BLaER1 (cell line): ENCODE measurements around the gene PIK3CB.

Source experiments
- H3K27ac ChIP-seq: shearing (Covaris generic); formaldehyde crosslinking; 2 replicates; pipeline ENCODE4 v1.8.1; 2022
- H3K27me3 ChIP-seq: shearing (Covaris generic); formaldehyde crosslinking; 2 replicates; pipeline ENCODE4 v1.8.1; 2022
- H3K36me3 ChIP-seq: shearing (Covaris generic); formaldehyde crosslinking; 2 replicates; pipeline ENCODE4 v1.8.1; 2022
- H3K4me1 ChIP-seq: shearing (Covaris generic); formaldehyde crosslinking; 2 replicates; pipeline ENCODE4 v1.8.1; 2022
- H3K4me2 ChIP-seq: shearing (Covaris generic); formaldehyde crosslinking; 2 replicates; pipeline ENCODE4 v1.8.1; 2022
- H3K4me3 ChIP-seq: shearing (Covaris generic); formaldehyde crosslinking; 2 replicates; pipeline ENCODE4 v1.8.1; 2022
- H3K9ac ChIP-seq: shearing (Covaris generic); formaldehyde crosslinking; 2 replicates; pipeline ENCODE4 v1.8.1; 2022
- H3K9me3 ChIP-seq: shearing (Covaris generic); formaldehyde crosslinking; 2 replicates; pipeline ENCODE4 v1.8.1; 2022
- H4K20me1 ChIP-seq: shearing (Covaris generic); formaldehyde crosslinking; 2 replicates; pipeline ENCODE4 v1.8.1; 2022
- Cebpa-rat ChIP-seq: shearing (Covaris generic); IDR thresholded peaks from 2 replicates; pipeline ENCODE4 v1.8.1; 2022

PIK3CB gene

DNA sequence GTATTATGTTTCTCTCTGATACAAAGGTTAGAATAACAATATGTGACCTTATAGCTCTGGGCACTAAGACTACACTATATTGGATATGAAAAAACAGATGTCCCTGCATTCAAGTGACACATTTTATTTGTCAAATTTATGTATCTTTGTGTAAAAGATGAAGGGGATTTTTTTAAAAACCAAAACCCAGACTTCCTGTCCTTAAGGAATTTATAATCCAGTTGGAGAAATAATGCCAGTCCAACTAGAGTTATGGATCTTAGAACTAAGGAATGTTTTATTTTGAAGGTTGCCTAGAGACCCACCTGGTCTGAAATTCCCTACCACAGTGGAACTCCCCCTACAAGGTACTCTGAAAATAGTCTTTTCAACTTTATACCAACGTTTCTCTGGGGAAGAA is 33.3 kb upstream of the PIK3CB start:
- no peaks in the 10 kb centered on the region for H3K36me3 ChIP-seq
- H3K4me2 ChIP-seq = no peak overlapping the region
- H4K20me1 ChIP-seq = no peaks in the 10 kb centered on the region
- no peak for TF ChIP-seq Cebpa-rat
- no peaks in the 10 kb centered on the region for H3K27me3 ChIP-seq
- no peak overlapping the region for H3K9ac ChIP-seq
- no peaks in the 10 kb centered on the region for H3K4me1 ChIP-seq
- no peak overlapping the region for H3K4me3 ChIP-seq
- no peaks in the 10 kb centered on the region for H3K9me3 ChIP-seq
- H3K27ac ChIP-seq = no peak overlapping the region

DNA sequence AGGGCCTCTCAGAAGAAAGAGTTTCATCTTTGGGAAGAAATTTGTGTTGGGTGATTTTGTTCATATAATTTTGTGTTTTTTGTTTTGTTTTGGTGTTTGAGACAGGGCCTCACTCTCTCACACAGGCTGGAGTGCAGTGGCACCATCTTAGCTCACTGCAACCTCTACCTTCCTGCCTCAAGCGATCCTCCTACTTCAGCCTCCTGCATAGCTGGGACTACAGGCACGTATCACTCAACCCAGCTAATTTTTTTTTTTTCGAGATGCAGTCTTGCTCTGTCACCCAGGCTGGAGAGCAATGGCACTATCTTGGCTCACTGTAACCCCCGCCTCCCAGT is 29.0 kb upstream of the PIK3CB start:
- Histone ChIP-seq H3K27ac (no peak overlapping the region), H3K9ac (no peak overlapping the region), H3K4me1 (no peaks in the 10 kb centered on the region), H3K27me3 (no peaks in the 10 kb centered on the region), H3K36me3 (no peaks in the 10 kb centered on the region), H4K20me1 (no peaks in the 10 kb centered on the region), H3K9me3 (no peaks in the 10 kb centered on the region), H3K4me2 (no peak overlapping the region), H3K4me3 (no peak overlapping the region)
- TF ChIP-seq Cebpa-rat = no peak

DNA sequence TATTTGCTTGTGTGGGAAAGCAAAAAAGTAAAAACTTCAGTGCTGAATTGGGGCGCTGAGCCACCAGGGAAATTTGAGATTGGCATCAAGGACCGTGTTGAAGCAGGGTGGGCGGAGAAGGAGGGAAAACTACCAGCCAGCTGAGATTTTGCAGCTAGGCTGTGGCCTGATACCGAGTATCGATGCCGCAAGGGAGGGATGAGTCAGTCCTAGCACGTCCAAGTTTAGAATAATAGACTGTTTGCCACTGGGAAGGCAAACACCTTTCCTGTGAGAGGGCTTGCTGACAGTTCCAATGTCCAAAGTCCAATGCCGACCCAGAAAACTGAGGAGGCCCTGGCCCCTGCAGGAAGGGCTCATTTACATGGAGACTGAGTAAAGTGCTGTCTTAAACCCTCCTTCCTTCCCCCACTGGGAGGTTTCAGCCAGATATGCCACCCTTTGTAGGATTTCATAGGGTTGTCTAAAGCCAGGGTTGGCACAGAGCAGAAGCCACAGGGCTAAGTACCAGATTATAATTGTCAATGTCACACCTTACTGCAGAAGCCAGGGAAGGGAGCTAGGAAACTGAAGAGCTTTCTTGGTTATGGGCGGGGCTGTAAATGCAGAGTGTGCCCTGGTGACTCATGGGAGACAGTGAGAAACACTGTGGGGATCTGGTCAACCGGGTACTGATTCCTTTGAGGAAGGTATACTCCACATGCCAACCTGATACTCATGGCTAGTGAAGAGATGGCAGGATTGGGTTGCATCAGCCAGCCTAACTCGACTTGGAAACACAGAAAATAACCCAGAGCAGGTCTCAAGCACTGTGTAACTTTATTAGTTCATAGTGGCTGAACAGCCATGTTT is 28.4 kb upstream of the PIK3CB start:
- no peaks in the 10 kb centered on the region for H3K27me3 ChIP-seq
- no peaks in the 10 kb centered on the region for H4K20me1 ChIP-seq
- H3K9me3 ChIP-seq = no peaks in the 10 kb centered on the region
- no peak for TF ChIP-seq Cebpa-rat
- no peak overlapping the region for H3K9ac ChIP-seq
- H3K4me2 ChIP-seq = no peak overlapping the region
- no peaks in the 10 kb centered on the region for H3K36me3 ChIP-seq
- no peak overlapping the region for H3K27ac ChIP-seq
- no peak overlapping the region for H3K4me3 ChIP-seq
- H3K4me1 ChIP-seq = no peaks in the 10 kb centered on the region

DNA sequence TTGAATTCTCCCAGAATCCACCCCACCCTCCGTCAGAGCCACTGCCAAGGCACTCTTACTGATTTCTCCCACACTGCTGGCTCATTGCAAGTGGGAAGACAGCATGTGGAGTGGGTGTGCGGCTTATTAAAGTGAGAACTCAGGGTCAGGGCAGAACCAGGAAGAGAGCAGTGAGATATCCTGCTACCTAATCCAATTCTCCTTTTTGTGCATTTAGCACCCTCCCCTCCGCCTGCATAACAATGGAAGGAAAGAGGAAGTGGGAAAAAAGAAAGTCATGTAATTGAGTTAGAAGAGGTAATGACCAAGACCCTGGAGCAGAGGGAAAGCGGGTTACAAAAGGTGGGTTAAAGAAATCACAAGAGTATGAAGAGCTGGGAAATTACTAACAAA is 27.8 kb upstream of the PIK3CB start:
- H4K20me1 ChIP-seq = no peaks in the 10 kb centered on the region
- no peak for TF ChIP-seq Cebpa-rat
- H3K9ac ChIP-seq = no peak overlapping the region
- H3K9me3 ChIP-seq = no peaks in the 10 kb centered on the region
- H3K27me3 ChIP-seq = no peaks in the 10 kb centered on the region
- H3K4me2 ChIP-seq = no peak overlapping the region
- H3K4me1 ChIP-seq = no peaks in the 10 kb centered on the region
- H3K36me3 ChIP-seq = no peaks in the 10 kb centered on the region
- H3K4me3 ChIP-seq = no peak overlapping the region
- no peak overlapping the region for H3K27ac ChIP-seq

DNA sequence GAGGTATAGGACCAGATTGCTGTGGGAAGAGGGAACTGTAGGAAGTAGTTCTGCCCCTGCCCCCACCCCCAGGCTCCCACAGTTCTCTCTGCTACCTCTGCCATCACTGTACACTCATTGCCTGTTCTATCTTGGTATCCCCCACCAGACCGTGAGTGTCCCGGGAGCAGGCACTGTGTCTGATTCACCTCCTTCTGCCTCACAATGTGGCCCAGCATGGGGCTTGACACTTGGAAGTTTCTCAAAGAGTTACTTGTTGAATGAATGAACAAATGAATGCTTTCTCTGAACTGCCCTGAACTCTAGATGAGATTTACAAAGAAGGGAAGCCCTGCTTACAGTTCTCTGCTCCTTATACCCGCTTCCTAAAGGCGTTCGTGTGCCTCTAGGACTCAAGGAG is 27.1 kb upstream of the PIK3CB start:
- Histone ChIP-seq H3K27ac (no peak overlapping the region), H3K4me3 (no peak overlapping the region), H3K27me3 (no peaks in the 10 kb centered on the region), H3K9ac (no peak overlapping the region), H3K4me1 (no peaks in the 10 kb centered on the region), H3K36me3 (no peaks in the 10 kb centered on the region), H4K20me1 (no peaks in the 10 kb centered on the region), H3K9me3 (no peaks in the 10 kb centered on the region), H3K4me2 (no peak overlapping the region)
- no peak for TF ChIP-seq Cebpa-rat

DNA sequence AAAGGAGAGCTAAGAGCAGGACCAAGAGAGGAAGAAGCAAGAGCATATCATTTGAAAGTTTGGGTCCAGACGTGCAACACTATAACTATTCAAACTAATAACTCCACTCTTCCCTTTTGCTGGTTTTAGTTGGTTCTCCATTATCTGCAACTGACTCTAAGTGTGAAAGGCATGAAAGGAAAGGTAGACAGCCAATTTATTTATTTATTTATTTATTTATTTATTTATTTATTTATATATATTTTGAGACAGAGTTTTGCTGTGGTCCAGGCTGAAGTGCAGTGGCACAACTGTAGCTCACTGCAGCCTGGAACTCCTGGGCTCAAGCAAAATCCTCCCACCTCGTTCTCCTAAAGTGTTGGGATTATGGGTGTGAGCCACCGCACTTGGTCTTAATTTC is 22.1 kb upstream of the PIK3CB start:
- H3K4me2 ChIP-seq = no peak overlapping the region
- no peak overlapping the region for H3K27ac ChIP-seq
- H3K9me3 ChIP-seq = no peaks in the 10 kb centered on the region
- H3K27me3 ChIP-seq = no peaks in the 10 kb centered on the region
- H3K9ac ChIP-seq = no peak overlapping the region
- H3K4me1 ChIP-seq = no peaks in the 10 kb centered on the region
- no peak for TF ChIP-seq Cebpa-rat
- H3K36me3 ChIP-seq = no peaks in the 10 kb centered on the region
- no peak overlapping the region for H3K4me3 ChIP-seq
- H4K20me1 ChIP-seq = no peaks in the 10 kb centered on the region

DNA sequence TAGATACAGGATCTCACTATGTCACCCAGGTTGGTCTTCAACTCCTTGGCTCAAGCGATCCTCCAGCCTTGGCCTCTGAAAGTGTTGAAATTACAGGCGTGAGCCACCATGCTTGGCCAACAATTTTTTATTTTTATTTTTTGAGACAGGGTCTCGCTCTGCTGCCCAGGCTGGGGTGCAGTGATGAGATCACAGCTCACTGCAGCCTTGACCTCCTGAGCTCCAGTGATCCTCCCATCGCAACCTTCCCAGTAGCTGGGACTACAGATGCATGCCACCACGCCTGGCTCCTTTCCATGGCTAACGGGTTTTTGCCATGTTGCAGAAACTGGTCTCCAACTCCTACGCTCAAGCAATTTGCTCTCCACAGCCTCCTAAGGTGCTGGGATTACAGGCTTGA is 20.2 kb upstream of the PIK3CB start:
- no peaks in the 10 kb centered on the region for H4K20me1 ChIP-seq
- H3K27ac ChIP-seq = no peak overlapping the region
- no peaks in the 10 kb centered on the region for H3K36me3 ChIP-seq
- no peak for TF ChIP-seq Cebpa-rat
- no peak overlapping the region for H3K4me2 ChIP-seq
- no peaks in the 10 kb centered on the region for H3K9me3 ChIP-seq
- H3K9ac ChIP-seq = no peak overlapping the region
- H3K27me3 ChIP-seq = no peaks in the 10 kb centered on the region
- no peak overlapping the region for H3K4me3 ChIP-seq
- H3K4me1 ChIP-seq = no peaks in the 10 kb centered on the region

DNA sequence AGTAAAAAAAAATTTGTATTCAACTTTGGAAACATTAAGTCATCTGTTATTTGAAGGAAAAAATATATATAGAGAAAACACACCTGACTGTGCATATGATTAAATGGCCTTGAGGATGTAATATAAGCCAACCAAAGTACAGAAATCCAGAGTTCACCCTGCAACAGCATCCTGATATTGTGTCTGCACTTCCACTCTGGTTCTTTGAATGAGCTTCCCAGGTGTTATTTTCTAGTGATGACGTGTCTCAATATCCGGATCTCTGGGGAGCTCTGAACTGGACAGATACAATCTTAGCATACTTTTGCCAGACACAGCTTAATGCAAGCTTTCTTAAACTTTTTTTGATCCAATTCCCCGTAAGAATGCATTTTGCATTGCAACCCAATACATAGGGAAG is 19.5 kb upstream of the PIK3CB start:
- Histone ChIP-seq H3K4me3 (no peak overlapping the region), H4K20me1 (no peaks in the 10 kb centered on the region), H3K4me2 (no peak overlapping the region), H3K27me3 (no peaks in the 10 kb centered on the region), H3K9me3 (no peaks in the 10 kb centered on the region), H3K4me1 (no peaks in the 10 kb centered on the region), H3K27ac (no peak overlapping the region), H3K36me3 (no peaks in the 10 kb centered on the region), H3K9ac (no peak overlapping the region)
- no peak for TF ChIP-seq Cebpa-rat

DNA sequence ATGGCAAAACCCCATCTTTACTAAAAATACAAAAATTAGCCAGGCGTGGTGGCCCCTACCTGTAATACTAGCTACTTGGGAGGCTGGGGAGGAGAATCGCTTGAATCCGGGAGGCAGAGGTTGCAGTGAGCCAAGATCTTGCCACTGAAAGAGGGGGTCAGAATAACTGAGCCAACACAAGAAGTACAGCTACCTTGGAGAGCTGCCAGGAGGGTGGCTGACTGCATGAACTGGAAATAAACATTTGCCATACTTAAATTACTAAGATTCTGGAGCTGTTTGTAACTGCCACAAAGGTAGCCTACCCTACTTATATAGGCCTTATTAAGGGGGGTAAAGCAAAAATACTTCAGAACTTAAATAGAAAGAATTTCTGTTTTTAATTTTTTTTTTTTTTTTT is 15.4 kb upstream of the PIK3CB start:
- Histone ChIP-seq H4K20me1 (no peaks in the 10 kb centered on the region), H3K27ac (no peak overlapping the region), H3K4me3 (no peak overlapping the region), H3K27me3 (no peaks in the 10 kb centered on the region), H3K4me1 (no peaks in the 10 kb centered on the region), H3K9ac (no peak overlapping the region), H3K4me2 (no peak overlapping the region), H3K9me3 (peaks cover 13% of the 10 kb centered on the region; the same call in 1 of the 2 replicates), H3K36me3 (no peaks in the 10 kb centered on the region)
- TF ChIP-seq Cebpa-rat = no peak

DNA sequence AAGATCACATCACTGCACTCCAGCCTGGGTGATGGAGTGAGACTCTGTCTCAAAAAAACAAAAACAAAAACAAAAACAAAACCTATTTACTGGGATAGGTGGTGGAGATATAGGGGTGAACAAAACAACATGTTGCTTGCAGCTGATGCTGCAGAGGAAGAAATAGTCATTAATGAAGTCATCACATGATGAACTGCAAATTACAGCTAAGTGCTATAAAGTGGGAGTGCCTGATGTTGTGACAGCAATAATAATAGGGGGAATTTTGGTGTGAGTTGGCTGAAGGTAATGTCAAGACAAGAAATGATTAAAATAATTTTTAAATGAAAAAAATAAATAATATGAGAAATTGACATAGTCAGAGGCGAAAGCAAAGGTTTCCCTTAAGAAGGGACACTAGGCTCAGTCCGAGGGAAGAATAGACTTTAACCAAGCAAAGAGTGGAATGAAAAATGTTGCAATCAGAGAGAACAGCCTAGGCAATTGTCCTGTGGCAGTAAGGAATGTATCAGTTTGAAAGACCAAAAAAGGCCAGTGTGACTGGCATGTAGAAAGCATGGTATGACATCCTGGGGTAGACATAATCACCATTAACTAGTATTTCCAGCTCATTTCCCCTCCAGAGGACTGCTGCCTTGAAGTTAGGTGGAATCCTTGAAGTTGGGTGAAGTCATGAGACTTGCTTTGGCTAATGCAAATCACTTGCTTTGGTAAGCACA is 14.7 kb upstream of the PIK3CB start:
- Histone ChIP-seq H4K20me1 (no peaks in the 10 kb centered on the region), H3K27ac (no peak overlapping the region), H3K36me3 (no peaks in the 10 kb centered on the region), H3K4me2 (no peak overlapping the region), H3K4me1 (no peaks in the 10 kb centered on the region), H3K9ac (no peak overlapping the region), H3K4me3 (no peak overlapping the region), H3K9me3 (peaks cover 13% of the 10 kb centered on the region; the same call in 1 of the 2 replicates), H3K27me3 (no peaks in the 10 kb centered on the region)
- no peak for TF ChIP-seq Cebpa-rat
